Measurements from ENCODE around the gene ATP2C2.

DNA sequence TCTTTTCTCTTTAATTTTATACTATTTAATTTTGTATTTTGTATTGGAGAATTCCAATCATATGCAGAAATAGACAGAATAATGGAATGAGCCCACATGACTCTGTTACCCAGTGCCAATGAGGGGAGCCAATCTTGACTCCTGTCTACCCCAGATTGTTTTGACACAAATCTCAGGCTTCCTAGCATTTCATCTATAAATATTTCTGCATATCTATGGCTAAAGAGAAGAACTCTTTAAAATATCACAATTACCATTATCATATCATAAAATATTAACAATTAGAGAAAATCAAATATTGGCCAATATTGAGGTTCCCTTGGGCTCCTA lies 23.7 kb downstream of the ATP2C2 start:
- TF ChIP-seq, protein P1, sequence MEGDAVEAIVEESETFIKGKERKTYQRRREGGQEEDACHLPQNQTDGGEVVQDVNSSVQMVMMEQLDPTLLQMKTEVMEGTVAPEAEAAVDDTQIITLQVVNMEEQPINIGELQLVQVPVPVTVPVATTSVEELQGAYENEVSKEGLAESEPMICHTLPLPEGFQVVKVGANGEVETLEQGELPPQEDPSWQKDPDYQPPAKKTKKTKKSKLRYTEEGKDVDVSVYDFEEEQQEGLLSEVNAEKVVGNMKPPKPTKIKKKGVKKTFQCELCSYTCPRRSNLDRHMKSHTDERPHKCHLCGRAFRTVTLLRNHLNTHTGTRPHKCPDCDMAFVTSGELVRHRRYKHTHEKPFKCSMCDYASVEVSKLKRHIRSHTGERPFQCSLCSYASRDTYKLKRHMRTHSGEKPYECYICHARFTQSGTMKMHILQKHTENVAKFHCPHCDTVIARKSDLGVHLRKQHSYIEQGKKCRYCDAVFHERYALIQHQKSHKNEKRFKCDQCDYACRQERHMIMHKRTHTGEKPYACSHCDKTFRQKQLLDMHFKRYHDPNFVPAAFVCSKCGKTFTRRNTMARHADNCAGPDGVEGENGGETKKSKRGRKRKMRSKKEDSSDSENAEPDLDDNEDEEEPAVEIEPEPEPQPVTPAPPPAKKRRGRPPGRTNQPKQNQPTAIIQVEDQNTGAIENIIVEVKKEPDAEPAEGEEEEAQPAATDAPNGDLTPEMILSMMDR (IDR thresholded peaks at IDR 0.05), result no peak
- no peak for TF ChIP-seq POLR2A (IDR thresholded peaks at IDR 0.05)
